DND-41 (cell line): Measurements from ENCODE around the gene EDDM3A.

Experiments used
- ATAC-seq: fragments of 200-7000 bp; cut with Tn5 transposase; 3 replicates; pipeline ENCODE4 v1.9.1; 2021; ENCODE audit warnings: low read depth; ENCODE audit not compliant: insufficient read depth
- DNase-seq: peaks from one replicate; pipeline ENCODE4 v3.0.0-alpha.2; 2020
- H2AFZ ChIP-seq: 2 replicates; pipeline ENCODE4 v1.6.0; 2012; ENCODE audit warnings: low read depth, low read length
- H3K27ac ChIP-seq: 2 replicates; pipeline ENCODE4 v1.5.1; 2012; ENCODE audit warnings: low read length, inconsistent platforms
- H3K27me3 ChIP-seq: fragments of 200-600 bp; sonication (generic); 2 replicates; pipeline ENCODE4 v1.6.0; 2012; ENCODE audit warnings: low read length, mild to moderate bottlenecking, inconsistent platforms; ENCODE audit not compliant: insufficient read depth, poor library complexity
- H3K36me3 ChIP-seq: 2 replicates; pipeline ENCODE4 v1.5.1; 2012; ENCODE audit warnings: low read length, inconsistent platforms; ENCODE audit not compliant: insufficient read depth
- H3K4me1 ChIP-seq: 2 replicates; pipeline ENCODE4 v1.5.1; 2012; ENCODE audit warnings: mild to moderate bottlenecking, low read length; ENCODE audit not compliant: insufficient read depth
- H3K4me2 ChIP-seq: 2 replicates; pipeline ENCODE4 v1.6.0; 2012; ENCODE audit warnings: mild to moderate bottlenecking, moderate library complexity, low read length, inconsistent platforms; ENCODE audit not compliant: insufficient read depth
- H3K4me3 ChIP-seq, 2 experiments: fragments of 200-600 bp in 1 of 2; shearing (Covaris generic) in 1 of 2; 2 replicates each; pipeline ENCODE4 v1.5.1; 2012 to 2016; ENCODE audit warnings: inconsistent platforms in 2 of 2, low read length in 2 of 2, mild to moderate bottlenecking in 2 of 2, low read depth in 1 of 2, moderate library complexity in 1 of 2
- H3K79me2 ChIP-seq: 2 replicates; pipeline ENCODE4 v1.6.0; 2012; ENCODE audit warnings: low read length, inconsistent platforms; ENCODE audit not compliant: insufficient read depth
- H3K9ac ChIP-seq: 2 replicates; pipeline ENCODE4 v1.6.0; 2012; ENCODE audit warnings: low read depth, mild to moderate bottlenecking, inconsistent platforms, low read length, moderate library complexity
- H3K9me3 ChIP-seq: 2 replicates; pipeline ENCODE4 v1.5.1; 2012; ENCODE audit warnings: low read length, moderate library complexity, mild to moderate bottlenecking, inconsistent platforms; ENCODE audit not compliant: insufficient read depth, severe bottlenecking
- H4K20me1 ChIP-seq: 2 replicates; pipeline ENCODE4 v1.6.0; 2012; ENCODE audit warnings: low read length; ENCODE audit not compliant: insufficient read depth
- CTCF ChIP-seq: IDR thresholded peaks from 2 replicates; pipeline ENCODE4 v1.5.1; 2012; ENCODE audit warnings: borderline replicate concordance, low read length, moderate library complexity, mild to moderate bottlenecking; ENCODE audit not compliant: poor library complexity, severe bottlenecking; ENCODE audit errors: extremely low read depth
- EZH2 ChIP-seq: IDR thresholded peaks from 3 replicates; pipeline ENCODE4 v1.6.1; 2012; ENCODE audit warnings: borderline replicate concordance, low read depth, mild to moderate bottlenecking, moderate library complexity, low read length, inconsistent platforms; ENCODE audit not compliant: severe bottlenecking

EDDM3A gene

GRCh38 chr14:20742132-20742531 is 3.6 kb upstream of the EDDM3A start:
- no peak overlapping the region for H3K27ac ChIP-seq
- no peaks in the 10 kb centered on the region for H3K4me1 ChIP-seq
- no peak overlapping the region for H3K4me2 ChIP-seq
- H3K79me2 ChIP-seq, result no peaks in the 10 kb centered on the region
- ATAC-seq (no peak), DNase-seq (no peak)
- H4K20me1 ChIP-seq, result no peaks in the 10 kb centered on the region
- TF ChIP-seq CTCF, result no peak
- TF ChIP-seq EZH2, result no peak
- H3K9me3 ChIP-seq, result no peaks in the 10 kb centered on the region
- no peak overlapping the region for H3K4me3 ChIP-seq
- no peaks in the 10 kb centered on the region for H3K36me3 ChIP-seq
- no peaks in the 10 kb centered on the region for H3K27me3 ChIP-seq
- H3K9ac ChIP-seq, result no peak overlapping the region
- H2AFZ ChIP-seq, result no peak overlapping the region

GRCh38 chr14:20743556-20743955 is 2.1 kb upstream of the EDDM3A start:
- no peak overlapping the region for H3K4me2 ChIP-seq
- H3K4me1 ChIP-seq, result no peaks in the 10 kb centered on the region
- H3K27ac ChIP-seq, result no peak overlapping the region
- no peaks in the 10 kb centered on the region for H3K9me3 ChIP-seq
- TF ChIP-seq CTCF (no peak), EZH2 (no peak)
- H2AFZ ChIP-seq, result no peak overlapping the region
- no peaks in the 10 kb centered on the region for H4K20me1 ChIP-seq
- H3K79me2 ChIP-seq, result no peaks in the 10 kb centered on the region
- H3K9ac ChIP-seq, result no peak overlapping the region
- DNase-seq, result no peak
- no peak for ATAC-seq
- no peaks in the 10 kb centered on the region for H3K36me3 ChIP-seq
- no peak overlapping the region for H3K4me3 ChIP-seq
- H3K27me3 ChIP-seq, result no peaks in the 10 kb centered on the region

- no peaks in the 10 kb centered on the region for H3K4me1 ChIP-seq
- no peaks in the 10 kb centered on the region for H3K9me3 ChIP-seq
- H3K9ac ChIP-seq, result no peak overlapping the region
- H2AFZ ChIP-seq, result no peak overlapping the region
- H4K20me1 ChIP-seq, result no peaks in the 10 kb centered on the region
- H3K79me2 ChIP-seq, result no peaks in the 10 kb centered on the region
- no peak for TF ChIP-seq EZH2
- no peak for TF ChIP-seq CTCF
- no peaks in the 10 kb centered on the region for H3K36me3 ChIP-seq
- peaks cover 3% of the 10 kb centered on the region for H3K27me3 ChIP-seq
- H3K4me2 ChIP-seq, result no peak overlapping the region
- ATAC-seq (no peak), DNase-seq (no peak)
- H3K4me3 ChIP-seq, result no peak overlapping the region
- H3K27ac ChIP-seq, result no peak overlapping the region
Measured at GRCh38 chr14:20746566-20746965, 879 bp downstream of the EDDM3A start.

GRCh38 chr14:20748439-20748838 is 2.8 kb downstream of the EDDM3A start:
- no peak for TF ChIP-seq EZH2
- Histone ChIP-seq H3K36me3 (no peaks in the 10 kb centered on the region), H3K4me1 (no peaks in the 10 kb centered on the region), H3K9ac (no peak overlapping the region), H4K20me1 (no peaks in the 10 kb centered on the region), H3K4me2 (no peak overlapping the region), H3K9me3 (peaks cover 13% of the 10 kb centered on the region), H3K79me2 (no peaks in the 10 kb centered on the region), H2AFZ (no peak overlapping the region), H3K27me3 (peaks cover 3% of the 10 kb centered on the region), H3K27ac (no peak overlapping the region), H3K4me3 (no peak overlapping the region)
- no peak for DNase-seq
- ATAC-seq, result no peak
